Sigmoid colon (tissue), 4 donors: ENCODE measurements around the gene SNX8.

Source experiments
- EP300 ChIP-seq, 4 donors: sonication (generic); formaldehyde crosslinking; IDR thresholded peaks; one replicate each; pipeline ENCODE4 v1.6.1; 2017; ENCODE audit warnings: antibody characterized with exemption in 4 of 4
- POLR2A ChIP-seq, 2 donors: fragments of 450-650 bp; IDR thresholded peaks; one replicate each; pipeline ENCODE4 v1.6.1; 2016; ENCODE audit warnings: antibody characterized with exemption in 2 of 2, mild to moderate bottlenecking in 2 of 2, moderate library complexity in 2 of 2
- TF ChIP-seq, protein P1 (sequence below), 4 experiments: fragments of 450-650 bp in 3 of 4; fragments of 200-600 bp in 1 of 4; IDR thresholded peaks; one replicate each; pipeline ENCODE4 v1.5.1; 2016 to 2019; ENCODE audit warnings: antibody characterized with exemption in 4 of 4, mild to moderate bottlenecking in 3 of 4, moderate library complexity in 2 of 4

DNA sequence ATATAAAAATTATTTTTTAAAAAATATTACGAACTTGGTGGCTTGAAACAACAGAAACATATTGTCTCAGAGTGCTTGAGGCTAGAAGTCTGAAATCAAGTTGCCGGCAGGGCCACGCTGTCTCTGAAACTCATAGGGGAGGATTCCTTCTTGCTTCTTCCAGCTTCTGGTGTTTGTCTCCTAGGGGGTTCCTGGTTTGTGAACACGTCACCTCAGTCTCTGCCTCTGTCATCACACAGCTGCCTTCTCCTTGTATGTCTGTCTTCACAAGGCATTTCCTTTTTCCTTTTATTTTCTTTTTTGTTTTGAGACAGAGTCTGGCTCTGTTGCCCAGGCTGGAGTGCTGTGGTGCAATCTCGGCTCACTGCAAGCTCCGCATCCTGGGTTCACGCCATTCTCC is 12.7 kb upstream of the SNX8 start:
- TF ChIP-seq, protein P1, sequence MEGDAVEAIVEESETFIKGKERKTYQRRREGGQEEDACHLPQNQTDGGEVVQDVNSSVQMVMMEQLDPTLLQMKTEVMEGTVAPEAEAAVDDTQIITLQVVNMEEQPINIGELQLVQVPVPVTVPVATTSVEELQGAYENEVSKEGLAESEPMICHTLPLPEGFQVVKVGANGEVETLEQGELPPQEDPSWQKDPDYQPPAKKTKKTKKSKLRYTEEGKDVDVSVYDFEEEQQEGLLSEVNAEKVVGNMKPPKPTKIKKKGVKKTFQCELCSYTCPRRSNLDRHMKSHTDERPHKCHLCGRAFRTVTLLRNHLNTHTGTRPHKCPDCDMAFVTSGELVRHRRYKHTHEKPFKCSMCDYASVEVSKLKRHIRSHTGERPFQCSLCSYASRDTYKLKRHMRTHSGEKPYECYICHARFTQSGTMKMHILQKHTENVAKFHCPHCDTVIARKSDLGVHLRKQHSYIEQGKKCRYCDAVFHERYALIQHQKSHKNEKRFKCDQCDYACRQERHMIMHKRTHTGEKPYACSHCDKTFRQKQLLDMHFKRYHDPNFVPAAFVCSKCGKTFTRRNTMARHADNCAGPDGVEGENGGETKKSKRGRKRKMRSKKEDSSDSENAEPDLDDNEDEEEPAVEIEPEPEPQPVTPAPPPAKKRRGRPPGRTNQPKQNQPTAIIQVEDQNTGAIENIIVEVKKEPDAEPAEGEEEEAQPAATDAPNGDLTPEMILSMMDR (IDR thresholded peaks at IDR 0.05), result no peak
- TF ChIP-seq EP300 (IDR thresholded peaks at IDR 0.05), result no peak
- TF ChIP-seq POLR2A (IDR thresholded peaks at IDR 0.05), result no peak
